ENCODE data around the gene GRIA3.

Gene GRIA3

GRCh38 chrX:123189338-123189737 lies 5.3 kb downstream of the GRIA3 start:
- H3K9me3 ChIP-seq (ENCODE audit: control insufficient read depth, low read length): no peaks in the 10 kb centered on the region
- H3K4me3 ChIP-seq (ENCODE audit: insufficient read depth, low read depth, low read length): no peak overlapping the region
- H3K27ac ChIP-seq (ENCODE audit: insufficient read depth, low read depth, low read length, poor library complexity, severe bottlenecking): no peak overlapping the region
- H3K27me3 ChIP-seq (ENCODE audit: control insufficient read depth, insufficient read depth, low read length, poor library complexity, severe bottlenecking): peaks cover 16% of the 10 kb centered on the region
- no peaks in the 10 kb centered on the region for H3K4me1 ChIP-seq (ENCODE audit: control insufficient read depth, insufficient read depth, low read length)
- H3K36me3 ChIP-seq (ENCODE audit: control insufficient read depth, insufficient read depth, low read length): no peaks in the 10 kb centered on the region
- 93 to 96% methylated on average over 8 of the region's 8 CpGs for WGBS, 2 experiments

GRCh38 chrX:123190096-123190495 lies 6.0 kb downstream of the GRIA3 start:
- no peaks in the 10 kb centered on the region for H3K9me3 ChIP-seq (ENCODE audit: control insufficient read depth, low read length)

GRCh38 chrX:123193101-123193500 lies 9.0 kb downstream of the GRIA3 start:
- Histone ChIP-seq H3K4me3 (ENCODE audit: insufficient read depth, low read depth, low read length) (no peak overlapping the region), H3K27me3 (ENCODE audit: control insufficient read depth, insufficient read depth, low read length, poor library complexity, severe bottlenecking) (no peaks in the 10 kb centered on the region), H3K27ac (ENCODE audit: insufficient read depth, low read depth, low read length, poor library complexity, severe bottlenecking) (no peak overlapping the region), H3K36me3 (ENCODE audit: control insufficient read depth, insufficient read depth, low read length) (no peaks in the 10 kb centered on the region), H3K4me1 (ENCODE audit: control insufficient read depth, insufficient read depth, low read length) (no peaks in the 10 kb centered on the region), H3K9me3 (ENCODE audit: control insufficient read depth, low read length) (no peaks in the 10 kb centered on the region)
- WGBS, 2 experiments: 91 to 98% methylated on average over 4 of the region's 4 CpGs

More at GRCh38 chrX:123190096-123190495, 6.0 kb downstream of the GRIA3 start:
- Histone ChIP-seq H3K4me3 (ENCODE audit: insufficient read depth, low read depth, low read length) (no peak overlapping the region), H3K4me1 (ENCODE audit: control insufficient read depth, insufficient read depth, low read length) (no peaks in the 10 kb centered on the region), H3K27ac (ENCODE audit: insufficient read depth, low read depth, low read length, poor library complexity, severe bottlenecking) (no peak overlapping the region), H3K27me3 (ENCODE audit: control insufficient read depth, insufficient read depth, low read length, poor library complexity, severe bottlenecking) (peaks cover 16% of the 10 kb centered on the region), H3K36me3 (ENCODE audit: control insufficient read depth, insufficient read depth, low read length) (no peaks in the 10 kb centered on the region)
- 33 to 60% methylated on average over 3 to 6 of the region's 6 CpGs for WGBS, 2 experiments

GRCh38 chrX:123199338-123199737 lies 15.3 kb downstream of the GRIA3 start:
- no peaks in the 10 kb centered on the region for H3K27me3 ChIP-seq (ENCODE audit: control insufficient read depth, insufficient read depth, low read length, poor library complexity, severe bottlenecking)
- 100% methylated on average over 1 of the region's 1 CpG for WGBS, 2 experiments
- H3K27ac ChIP-seq (ENCODE audit: insufficient read depth, low read depth, low read length, poor library complexity, severe bottlenecking): no peak overlapping the region
- no peaks in the 10 kb centered on the region for H3K4me1 ChIP-seq (ENCODE audit: control insufficient read depth, insufficient read depth, low read length)
- H3K9me3 ChIP-seq (ENCODE audit: control insufficient read depth, low read length): no peaks in the 10 kb centered on the region
- no peaks in the 10 kb centered on the region for H3K36me3 ChIP-seq (ENCODE audit: control insufficient read depth, insufficient read depth, low read length)
- no peak overlapping the region for H3K4me3 ChIP-seq (ENCODE audit: insufficient read depth, low read depth, low read length)

- Histone ChIP-seq H3K4me1 (ENCODE audit: control insufficient read depth, insufficient read depth, low read length) (no peaks in the 10 kb centered on the region), H3K36me3 (ENCODE audit: control insufficient read depth, insufficient read depth, low read length) (no peaks in the 10 kb centered on the region), H3K4me3 (ENCODE audit: insufficient read depth, low read depth, low read length) (no peak overlapping the region), H3K27ac (ENCODE audit: insufficient read depth, low read depth, low read length, poor library complexity, severe bottlenecking) (no peak overlapping the region), H3K9me3 (ENCODE audit: control insufficient read depth, low read length) (no peaks in the 10 kb centered on the region), H3K27me3 (ENCODE audit: control insufficient read depth, insufficient read depth, low read length, poor library complexity, severe bottlenecking) (no peaks in the 10 kb centered on the region)
- 89 to 93% methylated on average over 4 to 5 of the region's 5 CpGs for WGBS, 2 experiments
Measured at GRCh38 chrX:123201720-123202119, 17.6 kb downstream of the GRIA3 start.

DNA sequence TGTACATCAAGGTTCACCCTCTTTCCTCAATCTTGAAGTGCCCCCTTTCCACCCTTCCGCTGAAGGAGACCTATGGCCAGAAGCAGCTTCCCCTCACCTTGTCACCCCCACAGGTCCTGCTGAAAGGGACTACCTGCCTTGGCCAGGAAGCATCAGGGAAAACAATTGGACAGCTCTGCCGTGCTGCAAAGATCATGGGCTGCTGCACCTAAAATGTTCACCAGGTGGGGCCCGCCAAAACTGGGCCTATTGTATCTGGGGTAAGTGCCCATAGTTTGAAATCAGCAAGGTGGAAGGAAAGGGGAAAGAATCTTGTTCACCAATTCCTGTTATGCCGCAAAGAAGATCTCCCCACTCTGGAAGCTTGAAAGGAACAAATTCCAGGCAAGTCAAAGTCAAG lies 18.4 kb downstream of the GRIA3 start:
- no peak overlapping the region for H3K4me3 ChIP-seq (ENCODE audit: insufficient read depth, low read depth, low read length)
- WGBS, 2 experiments: 89 to 94% methylated on average over 3 to 4 of the region's 4 CpGs
- no peaks in the 10 kb centered on the region for H3K4me1 ChIP-seq (ENCODE audit: control insufficient read depth, insufficient read depth, low read length)
- H3K27me3 ChIP-seq (ENCODE audit: control insufficient read depth, insufficient read depth, low read length, poor library complexity, severe bottlenecking): no peaks in the 10 kb centered on the region
- no peaks in the 10 kb centered on the region for H3K36me3 ChIP-seq (ENCODE audit: control insufficient read depth, insufficient read depth, low read length)
- no peak overlapping the region for H3K27ac ChIP-seq (ENCODE audit: insufficient read depth, low read depth, low read length, poor library complexity, severe bottlenecking)
- no peaks in the 10 kb centered on the region for H3K9me3 ChIP-seq (ENCODE audit: control insufficient read depth, low read length)

GRCh38 chrX:123203772-123204171 lies 19.7 kb downstream of the GRIA3 start:
- no peaks in the 10 kb centered on the region for H3K27me3 ChIP-seq (ENCODE audit: control insufficient read depth, insufficient read depth, low read length, poor library complexity, severe bottlenecking)
- H3K36me3 ChIP-seq (ENCODE audit: control insufficient read depth, insufficient read depth, low read length): no peaks in the 10 kb centered on the region
- WGBS, 2 experiments: 100% methylated on average over 1 to 2 of the region's 3 CpGs
- H3K4me3 ChIP-seq (ENCODE audit: insufficient read depth, low read depth, low read length): no peak overlapping the region
- no peaks in the 10 kb centered on the region for H3K4me1 ChIP-seq (ENCODE audit: control insufficient read depth, insufficient read depth, low read length)
- no peaks in the 10 kb centered on the region for H3K9me3 ChIP-seq (ENCODE audit: control insufficient read depth, low read length)
- no peak overlapping the region for H3K27ac ChIP-seq (ENCODE audit: insufficient read depth, low read depth, low read length, poor library complexity, severe bottlenecking)

DNA sequence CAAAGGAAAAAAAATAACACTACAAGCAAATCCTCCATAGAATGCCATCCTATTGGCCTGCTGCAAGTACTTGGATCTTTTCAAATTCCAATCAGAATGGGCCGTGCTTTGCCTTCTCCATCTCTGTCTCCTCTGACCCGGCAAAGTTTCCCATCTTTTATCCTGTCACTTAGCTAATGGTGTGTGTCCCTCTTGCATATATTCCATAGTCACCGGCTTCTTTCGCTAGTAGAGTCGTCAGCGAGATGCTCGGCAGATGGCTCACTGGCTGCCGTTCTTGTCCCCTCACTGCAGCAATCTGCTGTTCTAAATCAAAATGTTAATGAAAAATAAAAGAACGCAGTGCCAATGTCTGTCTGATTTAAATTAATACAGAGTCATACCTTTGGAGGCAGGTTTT lies 22.1 kb downstream of the GRIA3 start:
- H3K27me3 ChIP-seq (ENCODE audit: control insufficient read depth, insufficient read depth, low read length, poor library complexity, severe bottlenecking): no peaks in the 10 kb centered on the region
- no peak overlapping the region for H3K27ac ChIP-seq (ENCODE audit: insufficient read depth, low read depth, low read length, poor library complexity, severe bottlenecking)
- no peaks in the 10 kb centered on the region for H3K4me1 ChIP-seq (ENCODE audit: control insufficient read depth, insufficient read depth, low read length)
- no peaks in the 10 kb centered on the region for H3K36me3 ChIP-seq (ENCODE audit: control insufficient read depth, insufficient read depth, low read length)
- no peak overlapping the region for H3K4me3 ChIP-seq (ENCODE audit: insufficient read depth, low read depth, low read length)
- WGBS, 2 experiments: 92 to 93% methylated on average over 7 to 9 of the region's 9 CpGs
- no peaks in the 10 kb centered on the region for H3K9me3 ChIP-seq (ENCODE audit: control insufficient read depth, low read length)

DNA sequence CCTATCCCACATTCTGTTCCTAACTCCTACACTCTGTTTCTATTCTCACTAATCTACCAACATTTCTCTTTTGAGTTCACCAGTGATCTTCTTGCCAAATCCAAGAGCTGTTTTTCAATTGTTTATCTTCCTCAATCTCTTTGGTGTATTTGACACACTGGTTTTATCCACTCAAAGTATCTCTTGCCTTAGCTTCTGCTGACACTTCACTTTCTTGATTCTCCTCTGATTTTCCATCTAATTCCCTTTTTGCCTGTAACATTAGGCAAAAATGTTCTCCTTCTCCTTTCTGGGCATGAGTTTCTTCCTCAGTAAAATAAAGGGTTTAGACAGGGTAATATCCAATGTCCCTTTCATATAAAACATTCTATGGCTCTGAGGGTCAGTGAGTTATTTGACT lies 26.2 kb downstream of the GRIA3 start:
- Histone ChIP-seq H3K9me3 (ENCODE audit: control insufficient read depth, low read length) (no peaks in the 10 kb centered on the region), H3K4me1 (ENCODE audit: control insufficient read depth, insufficient read depth, low read length) (no peaks in the 10 kb centered on the region), H3K27me3 (ENCODE audit: control insufficient read depth, insufficient read depth, low read length, poor library complexity, severe bottlenecking) (no peaks in the 10 kb centered on the region), H3K36me3 (ENCODE audit: control insufficient read depth, insufficient read depth, low read length) (no peaks in the 10 kb centered on the region), H3K27ac (ENCODE audit: insufficient read depth, low read depth, low read length, poor library complexity, severe bottlenecking) (no peak overlapping the region), H3K4me3 (ENCODE audit: insufficient read depth, low read depth, low read length) (no peak overlapping the region)

DNA sequence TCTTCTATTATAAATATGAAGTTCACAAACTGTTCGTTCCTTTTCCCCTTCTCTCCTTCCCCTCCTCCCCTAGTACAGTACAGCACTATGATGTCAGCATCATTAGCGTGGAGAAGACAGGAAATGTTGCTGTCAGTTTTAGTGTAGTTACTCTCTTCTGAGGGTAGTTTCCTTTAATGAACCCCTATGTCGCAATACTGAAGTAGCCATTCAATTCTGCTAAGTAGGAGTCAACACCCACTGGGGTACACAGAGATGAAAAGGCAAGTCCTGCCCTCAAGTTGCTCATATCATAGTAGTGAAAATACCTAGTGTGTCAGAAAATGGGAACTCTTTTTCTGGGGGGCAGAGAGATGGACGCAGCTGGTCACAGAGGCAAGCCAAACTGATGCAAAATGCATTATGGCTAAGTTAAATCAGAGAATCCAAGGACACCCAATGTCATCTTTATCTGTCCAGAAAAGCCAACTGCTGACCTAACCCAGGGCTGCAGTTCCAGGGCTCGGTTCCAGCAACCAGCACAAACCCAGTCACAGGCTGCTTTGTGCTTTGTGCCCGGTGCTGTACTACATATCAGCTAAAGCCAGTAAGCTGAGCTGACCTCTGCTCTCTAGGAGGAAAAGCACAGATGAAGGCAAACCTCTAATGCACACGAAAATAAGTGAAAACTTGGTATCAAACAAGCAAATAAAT lies 31.5 kb downstream of the GRIA3 start:
- Histone ChIP-seq H3K27me3 (ENCODE audit: control insufficient read depth, insufficient read depth, low read length, poor library complexity, severe bottlenecking) (no peaks in the 10 kb centered on the region), H3K9me3 (ENCODE audit: control insufficient read depth, low read length) (no peaks in the 10 kb centered on the region), H3K4me3 (ENCODE audit: insufficient read depth, low read depth, low read length) (no peak overlapping the region), H3K36me3 (ENCODE audit: control insufficient read depth, insufficient read depth, low read length) (no peaks in the 10 kb centered on the region), H3K27ac (ENCODE audit: insufficient read depth, low read depth, low read length, poor library complexity, severe bottlenecking) (no peak overlapping the region), H3K4me1 (ENCODE audit: control insufficient read depth, insufficient read depth, low read length) (no peaks in the 10 kb centered on the region)
- WGBS, 2 experiments: 88 to 90% methylated on average over 6 of the region's 7 CpGs

DNA sequence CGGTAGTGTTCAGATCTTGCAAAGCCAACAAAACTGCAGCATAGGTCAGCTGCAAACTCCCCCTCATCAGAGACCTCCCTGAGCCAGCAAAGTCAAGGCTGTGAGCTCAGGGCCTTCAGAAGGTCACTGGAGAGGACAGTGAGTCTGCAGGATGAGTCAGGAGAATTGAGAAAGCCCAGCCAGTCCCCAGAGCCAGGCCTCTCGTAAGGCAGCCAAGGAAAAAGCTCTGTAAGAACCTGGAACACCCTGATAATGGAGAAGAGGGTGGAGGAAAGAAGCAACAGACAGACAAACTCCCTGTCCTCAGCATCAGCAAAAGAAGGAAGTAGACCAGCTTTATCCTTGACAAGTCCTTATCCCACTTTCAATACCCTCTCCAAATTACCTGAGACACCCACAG lies 33.0 kb downstream of the GRIA3 start:
- Histone ChIP-seq H3K4me3 (ENCODE audit: insufficient read depth, low read depth, low read length) (no peak overlapping the region), H3K36me3 (ENCODE audit: control insufficient read depth, insufficient read depth, low read length) (no peaks in the 10 kb centered on the region), H3K9me3 (ENCODE audit: control insufficient read depth, low read length) (no peaks in the 10 kb centered on the region), H3K4me1 (ENCODE audit: control insufficient read depth, insufficient read depth, low read length) (no peaks in the 10 kb centered on the region), H3K27me3 (ENCODE audit: control insufficient read depth, insufficient read depth, low read length, poor library complexity, severe bottlenecking) (no peaks in the 10 kb centered on the region), H3K27ac (ENCODE audit: insufficient read depth, low read depth, low read length, poor library complexity, severe bottlenecking) (no peak overlapping the region)
- WGBS, 2 experiments: 95 to 100% methylated on average over 2 of the region's 2 CpGs

Measured in ectodermal cell (in vitro differentiated cells).